Mesothelial cell of epicardium (in vitro differentiated cells): ENCODE data around the gene PARP8. TPM values are rescaled to one million over a fixed set of nuclear protein-coding genes. Genes with fewer than 3 reads are reported as not detected.

ENCODE experiments used
- DNase-seq, 2 experiments: peaks; one replicate each; pipeline ENCODE4 v3.0.0; 2021; ENCODE audit warnings: low spot score in 2 of 2; ENCODE audit not compliant: unreplicated experiment in 2 of 2
- H3K27ac Mint-ChIP-seq: 2 replicates; pipeline ENCODE4 v1.8.0; 2021; ENCODE audit warnings: mixed read lengths
- H3K27me3 Mint-ChIP-seq: 2 replicates; pipeline ENCODE4 v1.8.0; 2021; ENCODE audit warnings: low read depth, mixed read lengths
- H3K36me3 Mint-ChIP-seq: 2 replicates; pipeline ENCODE4 v1.8.0; 2021; ENCODE audit warnings: mixed read lengths
- H3K4me1 Mint-ChIP-seq: 2 replicates; pipeline ENCODE4 v1.8.0; 2021; ENCODE audit warnings: mixed read lengths
- H3K4me3 Mint-ChIP-seq: 2 replicates; pipeline ENCODE4 v1.8.0; 2021; ENCODE audit warnings: mild to moderate bottlenecking, moderate library complexity, mixed read lengths
- H3K9me3 Mint-ChIP-seq: 2 replicates; pipeline ENCODE4 v1.8.0; 2021; ENCODE audit warnings: mixed read lengths
- CTCF ChIP-seq: fragments of 200-600 bp; sonication (generic); IDR thresholded peaks from one replicate; pipeline ENCODE4 v1.5.0; 2021; ENCODE audit warnings: antibody characterized with exemption; ENCODE audit not compliant: unreplicated experiment
- total RNA-seq: library from RNA; stranded (reverse); gene quantifications from 3 replicates; pipeline ENCODE4 v1.2.1, GENCODE V29; 2021

Gene PARP8
- total RNA-seq, 1 donor from 2014 or later, result 27.5 TPM

- peaks cover 33% of the 10 kb centered on the region for H3K36me3 Mint-ChIP-seq
- H3K27me3 Mint-ChIP-seq, result no peaks in the 10 kb centered on the region
- H3K4me3 Mint-ChIP-seq, result no peak overlapping the region
- TF ChIP-seq CTCF, result no peak
- peaks cover 4% of the 10 kb centered on the region for H3K9me3 Mint-ChIP-seq
- H3K4me1 Mint-ChIP-seq, result peaks cover 2% of the 10 kb centered on the region
- DNase-seq, result no peak
- no peak overlapping the region for H3K27ac Mint-ChIP-seq
Observed at GRCh38 chr5:50791813-50792212, 125.4 kb downstream of the PARP8 start.

GRCh38 chr5:50792843-50793242 is 126.4 kb downstream of the PARP8 start:
- no peaks in the 10 kb centered on the region for H3K27me3 Mint-ChIP-seq
- H3K36me3 Mint-ChIP-seq, result peaks cover 29% of the 10 kb centered on the region

GRCh38 chr5:50794812-50795211 is 128.4 kb downstream of the PARP8 start:
- Mint-ChIP-seq H3K27ac (no peak overlapping the region), H3K4me3 (no peak overlapping the region), H3K27me3 (no peaks in the 10 kb centered on the region), H3K36me3 (peaks cover 38% of the 10 kb centered on the region), H3K4me1 (no peaks in the 10 kb centered on the region), H3K9me3 (peaks cover 9% of the 10 kb centered on the region)
- no peak for TF ChIP-seq CTCF
- no peak for DNase-seq

More at GRCh38 chr5:50792843-50793242, 126.4 kb downstream of the PARP8 start:
- no peak overlapping the region for H3K4me3 Mint-ChIP-seq
- H3K9me3 Mint-ChIP-seq, result peaks cover 4% of the 10 kb centered on the region
- no peak overlapping the region for H3K27ac Mint-ChIP-seq
- no peak for TF ChIP-seq CTCF
- H3K4me1 Mint-ChIP-seq, result no peaks in the 10 kb centered on the region
- no peak for DNase-seq

GRCh38 chr5:50798002-50798401 is 131.6 kb downstream of the PARP8 start:
- Mint-ChIP-seq H3K27me3 (no peaks in the 10 kb centered on the region), H3K4me1 (no peaks in the 10 kb centered on the region), H3K9me3 (peaks cover 18% of the 10 kb centered on the region), H3K27ac (no peak overlapping the region), H3K4me3 (no peak overlapping the region), H3K36me3 (peaks cover 39% of the 10 kb centered on the region)
- TF ChIP-seq CTCF, result no peak
- no peak for DNase-seq

- no peak overlapping the region for H3K27ac Mint-ChIP-seq
- peaks cover 32% of the 10 kb centered on the region for H3K9me3 Mint-ChIP-seq
- no peak for TF ChIP-seq CTCF
- no peak overlapping the region for H3K4me3 Mint-ChIP-seq
- DNase-seq, result no peak
- H3K4me1 Mint-ChIP-seq, result no peaks in the 10 kb centered on the region
- no peaks in the 10 kb centered on the region for H3K27me3 Mint-ChIP-seq
- peaks cover 51% of the 10 kb centered on the region for H3K36me3 Mint-ChIP-seq
Observed at GRCh38 chr5:50799596-50799995, 133.2 kb downstream of the PARP8 start.

- H3K9me3 Mint-ChIP-seq, result peaks cover 32% of the 10 kb centered on the region
- no peak for DNase-seq
- peaks cover 43% of the 10 kb centered on the region for H3K36me3 Mint-ChIP-seq
- H3K4me3 Mint-ChIP-seq, result no peak overlapping the region
- H3K27ac Mint-ChIP-seq, result no peak overlapping the region
- no peaks in the 10 kb centered on the region for H3K27me3 Mint-ChIP-seq
- TF ChIP-seq CTCF, result no peak
- no peaks in the 10 kb centered on the region for H3K4me1 Mint-ChIP-seq
Observed at GRCh38 chr5:50800410-50800809, 134.0 kb downstream of the PARP8 start.
